NCI-H2107 (cell line): ENCODE data around the gene KRTAP10-1.
"Not testable (repeated sequence)": the region's sequence is repeated elsewhere in the genome, so short reads cannot be mapped to it uniquely, and the experiment has no call there.

Source experiments
- DNase-seq: peaks from one replicate; lab custom pipeline; 2025; lab: John Stamatoyannopoulos, UW

KRTAP10-1 gene

GRCh38 chr21:44569861-44570517 is 30.0 kb upstream of the KRTAP10-1 start:
- no peak for DNase-seq

- DNase-seq, result no peak
Measured at GRCh38 chr21:44568667-44569556, 28.9 kb upstream of the KRTAP10-1 start.

- DNase-seq, result no peak
Measured at GRCh38 chr21:44568261-44568660, 28.3 kb upstream of the KRTAP10-1 start.

- no peak for DNase-seq
Measured at GRCh38 chr21:44567481-44568171, 27.6 kb upstream of the KRTAP10-1 start.

- no peak for DNase-seq
Measured at GRCh38 chr21:44566403-44566802, 26.4 kb upstream of the KRTAP10-1 start.

- DNase-seq, result no peak
Measured at GRCh38 chr21:44564886-44565598, 25.0 kb upstream of the KRTAP10-1 start.

GRCh38 chr21:44564099-44564498 is 24.1 kb upstream of the KRTAP10-1 start:
- no peak for DNase-seq

GRCh38 chr21:44558695-44559094 is 18.7 kb upstream of the KRTAP10-1 start, which contains the start of gene KRTAP10-3:
TSS of gene KRTAP10-3 (minus strand) at chr21:44558795. CDS start at chr21:44558715, 80 bp downstream.
- no peak for DNase-seq

GRCh38 chr21:44558329-44558675 is 18.3 kb upstream of the KRTAP10-1 start:
- not testable (repeated sequence) for DNase-seq

- no peak for DNase-seq
Measured at GRCh38 chr21:44557491-44558328, 17.7 kb upstream of the KRTAP10-1 start.

- peak; percentile 69 for DNase-seq
Measured at GRCh38 chr21:44556879-44557278, 16.9 kb upstream of the KRTAP10-1 start.

- no peak for DNase-seq
Measured at GRCh38 chr21:44555200-44555875, 15.3 kb upstream of the KRTAP10-1 start.

- no peak for DNase-seq
Measured at GRCh38 chr21:44552681-44553080, 12.7 kb upstream of the KRTAP10-1 start.

GRCh38 chr21:44552136-44552535 is 12.1 kb upstream of the KRTAP10-1 start:
- no peak for DNase-seq

- DNase-seq, result no peak
Measured at GRCh38 chr21:44551340-44551961, 11.5 kb upstream of the KRTAP10-1 start, which contains the start of gene KRTAP10-2. TSS of gene KRTAP10-2 (minus strand) at chr21:44551505. CDS start at chr21:44551458, 47 bp downstream.

- DNase-seq, result no peak
Measured at GRCh38 chr21:44550807-44551206, 10.8 kb upstream of the KRTAP10-1 start.

- not testable (repeated sequence) for DNase-seq
Measured at GRCh38 chr21:44550285-44550684, 10.3 kb upstream of the KRTAP10-1 start.

GRCh38 chr21:44549525-44550211 is 9.7 kb upstream of the KRTAP10-1 start:
- DNase-seq, result no peak

- DNase-seq, result no peak
Measured at GRCh38 chr21:44548922-44549321, 8.9 kb upstream of the KRTAP10-1 start.
